GM19025 (cell line): Measurements from ENCODE around the gene TTC24.
"Not testable (repeated sequence)": the region's sequence is repeated elsewhere in the genome, so short reads cannot be mapped to it uniquely, and the experiment has no call there.

ENCODE experiments used
- ATAC-seq: cut with Tn5 transposase; IDR thresholded peaks from one replicate; pipeline ENCODE4 v1.9.1; 2021; ENCODE audit warnings: mild to moderate bottlenecking, low read depth, moderate library complexity; ENCODE audit not compliant: unreplicated experiment

The TTC24 gene

DNA sequence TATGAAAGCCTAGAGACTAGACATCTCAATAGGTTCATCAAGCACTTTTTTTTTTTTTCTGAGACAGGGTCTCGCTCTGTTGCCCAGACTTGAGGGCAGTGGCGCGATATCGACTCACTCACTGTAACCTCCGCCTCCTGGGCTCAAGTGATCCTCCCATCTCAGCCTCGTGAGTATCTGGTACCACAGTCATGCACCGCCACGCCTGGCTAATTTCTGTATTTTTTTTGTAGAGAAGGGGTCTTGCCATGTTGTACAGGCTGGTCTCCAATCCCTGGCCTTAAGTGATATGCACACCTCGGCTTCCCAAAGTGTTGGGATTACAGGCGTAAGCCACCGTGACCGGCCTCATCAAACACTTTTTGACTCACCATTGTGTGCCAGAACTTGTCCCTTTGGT, 22.4 kb downstream of the TTC24 start:
- no peak for ATAC-seq

DNA sequence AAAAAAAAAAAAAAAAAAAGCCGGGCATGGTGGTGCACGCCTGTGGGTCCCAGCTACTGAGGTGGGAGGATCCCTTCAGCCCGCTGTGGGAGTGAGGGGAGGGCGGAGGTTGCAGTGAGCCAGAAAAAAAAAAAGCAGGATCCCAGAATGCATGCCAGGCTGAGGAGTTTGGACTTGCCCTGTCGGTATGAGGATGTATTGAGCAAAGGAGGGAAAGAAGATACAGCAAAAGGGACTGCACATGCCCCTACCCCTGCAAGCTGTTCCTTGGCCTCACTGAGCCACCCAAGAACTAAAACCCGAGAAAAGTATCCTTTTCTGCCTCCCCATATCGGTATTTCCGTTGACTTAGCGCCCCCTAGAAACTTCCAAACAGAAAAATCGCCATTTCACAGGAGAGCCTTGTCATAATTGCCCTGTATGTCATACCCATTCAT, 23.1 kb downstream of the TTC24 start:
- no peak for ATAC-seq

DNA sequence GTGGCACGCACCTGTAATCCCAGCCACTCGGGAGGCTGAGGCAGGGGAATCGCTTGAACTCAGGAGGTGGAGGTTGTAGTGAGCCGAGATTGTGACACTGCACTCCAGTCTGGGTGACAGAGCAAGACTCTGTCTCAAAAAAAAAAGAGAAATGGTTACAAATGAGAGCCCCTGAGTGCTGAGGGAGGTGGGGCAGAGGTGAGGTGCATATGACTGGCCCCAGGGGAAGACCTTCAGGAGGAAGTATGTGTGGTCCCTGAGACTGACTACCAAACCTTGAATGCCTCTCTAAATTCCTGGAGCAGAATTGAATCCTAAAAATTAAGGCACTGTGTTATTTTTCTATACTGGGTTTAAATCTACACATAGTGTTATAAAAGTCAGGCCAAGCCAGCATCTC, 27.8 kb downstream of the TTC24 start:
- ATAC-seq = not testable (repeated sequence)

DNA sequence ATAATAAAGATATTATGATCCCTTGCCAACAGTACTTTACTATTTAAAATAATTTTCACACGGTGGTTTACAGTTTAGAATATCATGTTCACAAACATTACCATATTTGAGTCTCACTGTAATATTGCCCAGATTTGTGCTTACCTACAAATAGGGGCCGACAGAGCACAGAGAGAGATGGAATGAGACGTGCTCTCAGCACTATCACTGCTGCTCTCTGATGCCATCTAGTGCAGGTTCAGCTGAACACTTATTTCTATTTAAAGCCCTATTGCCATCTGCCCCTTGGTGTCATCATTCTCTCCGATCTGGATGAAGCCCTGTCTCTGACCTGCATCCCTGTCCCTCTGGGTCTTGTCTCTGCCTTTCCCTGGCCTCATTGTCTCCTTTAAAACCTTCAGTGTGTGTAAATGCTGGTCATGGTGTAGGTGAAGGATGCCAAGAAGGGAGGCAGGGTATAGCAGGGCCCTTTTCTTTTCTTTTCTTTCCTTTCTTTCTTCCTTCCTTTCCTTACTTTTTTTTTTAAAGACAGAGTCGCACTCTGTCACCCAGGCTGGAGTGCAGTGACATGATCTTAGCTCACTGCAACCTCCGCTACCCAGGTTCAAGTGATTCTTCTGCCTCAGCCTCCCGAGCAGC, 28.6 kb downstream of the TTC24 start:
- no peak for ATAC-seq

DNA sequence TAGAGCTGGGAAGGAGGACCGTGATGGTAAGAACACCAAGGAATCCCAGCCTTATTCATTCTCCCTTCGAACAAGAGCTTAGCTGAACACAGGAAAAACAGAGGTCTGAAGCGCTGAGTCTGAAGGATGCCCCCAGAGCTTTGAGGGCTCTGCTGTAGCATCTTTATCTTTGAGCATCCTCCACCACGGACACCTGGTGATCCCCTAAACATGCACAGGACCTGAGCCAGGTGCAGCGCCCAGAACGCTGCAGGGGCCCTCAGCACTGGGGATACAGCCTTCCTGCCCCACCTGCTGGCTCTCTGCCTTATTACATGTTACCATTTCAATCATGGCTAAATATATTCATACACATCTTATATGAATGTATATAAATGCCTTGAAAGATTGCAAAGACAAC, 29.5 kb downstream of the TTC24 start:
- ATAC-seq = no peak

DNA sequence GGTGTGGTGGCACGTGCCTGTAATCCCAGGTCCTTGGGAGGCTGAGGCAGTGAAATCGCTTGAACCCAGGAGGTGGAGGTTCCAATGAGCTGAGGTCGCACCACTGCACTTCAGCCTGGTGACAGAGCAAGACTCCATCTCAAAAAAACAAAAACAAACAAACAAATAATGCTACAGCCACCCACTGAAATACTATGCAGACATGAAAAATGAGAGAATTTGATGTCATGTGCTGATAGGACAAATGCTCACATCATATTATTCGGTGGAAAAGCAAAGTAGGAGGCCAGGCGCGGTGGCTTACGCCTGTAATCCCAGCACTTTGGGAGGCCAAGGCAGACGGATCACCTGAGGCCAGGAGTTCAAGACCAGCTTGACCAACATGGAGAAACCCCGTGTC, 30.5 kb downstream of the TTC24 start:
- ATAC-seq = not testable (repeated sequence)

DNA sequence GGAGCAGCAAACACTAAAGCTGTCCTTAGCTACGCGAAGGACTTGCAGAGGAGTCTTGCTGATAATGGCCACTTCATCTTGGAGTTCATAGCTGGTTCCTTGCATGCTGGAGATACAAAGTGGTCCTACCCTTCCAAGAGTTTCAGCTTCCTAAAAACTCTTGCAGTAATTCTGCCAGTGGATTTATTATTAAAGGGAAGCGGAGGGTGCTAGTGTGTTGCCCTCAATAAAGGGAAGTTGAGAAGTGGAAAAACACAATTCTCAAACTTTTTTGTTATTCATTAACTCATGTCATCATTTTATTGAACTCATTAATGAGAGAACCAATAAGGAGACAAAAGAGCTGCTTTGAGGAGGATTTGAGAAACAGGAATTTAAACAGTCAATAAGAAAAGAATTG, 33.1 kb downstream of the TTC24 start:
- ATAC-seq = no peak

DNA sequence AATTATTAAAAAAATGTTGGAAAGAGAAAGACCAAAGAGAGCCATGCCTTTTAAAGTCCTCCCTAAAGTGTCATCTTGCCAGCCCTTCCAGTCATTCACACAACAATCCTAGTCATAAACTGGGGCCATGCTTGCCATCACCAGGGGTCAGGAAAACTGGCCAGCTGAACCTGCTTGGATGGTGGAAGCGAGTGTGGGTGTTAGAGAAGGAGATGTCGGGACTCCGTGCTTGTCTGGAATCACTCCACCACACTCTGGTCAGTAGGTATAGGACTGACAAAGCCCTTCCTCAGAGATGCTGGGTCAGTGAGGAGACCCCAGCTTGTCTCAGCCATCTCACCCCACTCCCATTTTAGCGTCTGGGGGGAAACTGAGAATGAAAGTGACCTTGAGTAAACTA, 36.4 kb downstream of the TTC24 start:
- ATAC-seq = no peak

DNA sequence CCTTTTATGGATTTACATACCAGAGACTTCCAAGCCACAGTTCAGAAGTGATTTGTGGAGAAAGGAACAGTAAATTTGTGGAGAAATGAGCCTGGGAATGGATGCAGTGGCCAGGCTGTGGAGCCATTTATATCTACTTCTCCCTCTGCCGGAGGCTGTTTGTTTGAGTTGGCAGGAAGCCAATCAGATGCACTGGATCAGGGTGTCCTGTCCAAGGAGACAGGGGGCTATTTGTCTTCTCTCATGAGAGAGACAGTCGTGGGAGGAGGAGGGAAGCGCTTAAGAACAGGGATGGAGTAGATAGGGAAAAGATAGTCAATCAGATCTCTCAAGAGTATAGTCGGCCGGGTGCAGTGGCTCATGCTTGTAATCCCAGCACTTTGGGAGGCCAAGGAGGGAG, 36.9 kb downstream of the TTC24 start:
- ATAC-seq = no peak

DNA sequence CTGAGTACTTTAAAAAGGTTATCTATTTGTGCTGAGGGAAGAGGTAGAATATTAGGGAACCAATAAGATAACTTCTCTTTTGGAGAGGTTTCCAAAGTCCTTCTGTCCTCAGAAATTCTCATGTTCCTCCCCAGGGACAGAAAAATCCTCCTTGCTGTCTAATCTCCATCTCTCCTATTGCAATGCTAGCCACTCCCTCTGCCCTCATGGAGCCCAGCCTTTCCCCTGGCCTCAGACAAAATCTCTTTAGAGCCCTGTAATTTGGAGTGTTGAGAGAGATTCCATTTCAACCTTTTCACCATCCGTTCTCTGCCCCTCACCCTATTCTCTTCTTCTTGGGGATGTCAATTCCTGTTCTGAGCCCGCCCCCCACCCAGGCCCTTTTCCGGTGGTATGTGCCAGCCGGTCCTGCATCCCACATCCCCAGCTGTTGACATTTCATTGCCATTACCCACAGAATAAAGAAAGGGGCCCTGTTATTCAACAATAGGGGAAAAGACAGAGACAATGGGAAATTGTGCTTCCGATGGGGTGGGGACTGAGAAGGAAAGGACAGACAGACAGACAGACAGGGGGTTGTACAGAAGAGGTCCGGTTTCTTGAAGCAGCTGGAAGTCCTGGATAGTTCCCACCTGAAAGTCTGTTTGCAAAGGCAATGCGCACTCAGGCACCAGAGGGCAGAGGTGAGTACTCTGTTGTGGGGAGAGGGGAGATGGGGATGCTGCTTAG, 39.5 kb downstream of the TTC24 start, which contains the start of gene HAPLN2:
Gene HAPLN2, plus strand, starts transcription at position 563 of the 729 bp plus-strand sequence. CDS start 4,076 bp downstream, outside the sequence.
- ATAC-seq = no peak

DNA sequence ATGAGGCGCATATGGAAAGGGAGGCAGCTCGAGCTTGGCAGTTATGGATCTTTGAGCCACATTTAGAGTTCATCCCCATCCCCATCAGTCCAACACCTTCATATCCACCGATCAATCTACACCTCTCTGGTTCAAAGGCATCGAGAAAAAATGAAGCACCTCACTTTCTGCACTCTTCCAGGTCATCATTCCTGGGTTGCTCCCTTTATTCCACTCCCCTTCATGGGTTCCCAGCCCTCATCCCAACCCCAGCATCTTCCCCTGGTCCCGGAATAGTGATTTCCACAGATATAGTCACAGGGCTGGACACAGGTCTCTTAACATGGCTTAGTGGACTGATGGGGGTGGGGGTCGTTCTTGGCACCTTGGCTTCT, 40.0 kb downstream of the TTC24 start:
- no peak for ATAC-seq

DNA sequence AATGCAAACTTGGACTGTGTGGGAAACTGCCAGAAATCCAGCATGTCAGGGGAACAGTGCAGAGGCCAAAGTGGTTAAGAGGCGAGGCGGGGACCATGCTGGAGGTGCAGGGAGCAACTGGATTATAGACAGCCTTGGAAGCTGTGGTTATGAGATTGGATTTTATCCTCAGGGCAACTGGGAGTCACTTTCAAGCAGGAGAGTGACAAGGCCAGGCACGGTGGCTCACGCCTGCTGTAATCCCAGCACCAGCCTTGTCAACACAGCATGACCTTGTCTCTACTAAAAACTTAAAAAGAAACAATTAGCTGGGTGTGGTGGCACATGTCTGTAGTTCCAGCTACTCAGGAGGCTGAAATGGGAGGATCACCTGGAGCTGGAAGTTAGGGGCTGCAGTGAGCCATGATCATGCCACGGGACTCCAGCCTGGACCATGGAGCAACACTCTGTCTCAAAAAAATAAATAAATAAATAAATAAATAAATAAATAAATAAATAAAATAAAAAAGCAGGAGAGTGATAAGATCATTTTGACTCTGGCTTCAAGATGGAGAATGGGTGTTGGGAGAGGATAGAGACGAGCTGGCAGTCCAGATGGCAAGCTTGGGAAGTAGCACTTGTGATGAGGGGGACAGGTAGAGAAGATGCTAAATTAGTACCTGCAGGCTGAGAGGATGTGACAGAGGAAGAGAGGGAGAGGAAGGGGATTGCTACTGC, 43.2 kb downstream of the TTC24 start:
- ATAC-seq = no peak

DNA sequence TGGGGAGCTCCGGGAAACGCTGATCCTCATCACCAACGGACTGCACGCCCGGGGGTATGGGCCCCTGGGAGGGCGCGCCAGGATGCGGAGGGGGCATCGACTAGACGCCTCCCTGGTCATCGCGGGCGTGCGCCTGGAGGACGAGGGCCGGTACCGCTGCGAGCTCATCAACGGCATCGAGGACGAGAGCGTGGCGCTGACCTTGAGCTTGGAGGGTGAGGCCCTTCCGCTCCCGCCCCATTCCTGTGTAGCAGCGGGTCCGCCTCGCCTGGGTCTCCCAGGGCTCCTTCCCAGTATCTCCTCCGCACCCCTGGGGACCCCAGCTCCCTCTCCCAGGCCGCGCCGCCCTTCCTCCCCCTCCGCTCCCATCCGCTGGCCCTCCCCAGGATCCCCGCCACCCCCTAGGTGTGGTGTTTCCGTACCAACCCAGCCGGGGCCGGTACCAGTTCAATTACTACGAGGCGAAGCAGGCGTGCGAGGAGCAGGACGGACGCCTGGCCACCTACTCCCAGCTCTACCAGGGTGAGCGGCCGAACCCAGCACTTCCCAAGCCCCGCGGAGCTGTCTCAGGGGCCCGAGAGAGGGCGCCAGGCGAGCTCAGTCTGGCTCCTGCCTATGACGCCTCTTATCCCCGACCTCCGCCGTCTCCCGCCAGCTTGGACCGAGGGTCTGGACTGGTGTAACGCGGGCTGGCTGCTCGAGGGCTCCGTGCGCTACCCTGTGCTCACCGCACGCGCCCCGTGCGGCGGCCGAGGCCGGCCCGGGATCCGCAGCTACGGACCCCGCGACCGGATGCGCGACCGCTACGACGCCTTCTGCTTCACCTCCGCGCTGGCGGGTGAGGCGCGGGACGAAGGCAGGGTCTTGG, 44.7 kb downstream of the TTC24 start:
- ATAC-seq = no peak

DNA sequence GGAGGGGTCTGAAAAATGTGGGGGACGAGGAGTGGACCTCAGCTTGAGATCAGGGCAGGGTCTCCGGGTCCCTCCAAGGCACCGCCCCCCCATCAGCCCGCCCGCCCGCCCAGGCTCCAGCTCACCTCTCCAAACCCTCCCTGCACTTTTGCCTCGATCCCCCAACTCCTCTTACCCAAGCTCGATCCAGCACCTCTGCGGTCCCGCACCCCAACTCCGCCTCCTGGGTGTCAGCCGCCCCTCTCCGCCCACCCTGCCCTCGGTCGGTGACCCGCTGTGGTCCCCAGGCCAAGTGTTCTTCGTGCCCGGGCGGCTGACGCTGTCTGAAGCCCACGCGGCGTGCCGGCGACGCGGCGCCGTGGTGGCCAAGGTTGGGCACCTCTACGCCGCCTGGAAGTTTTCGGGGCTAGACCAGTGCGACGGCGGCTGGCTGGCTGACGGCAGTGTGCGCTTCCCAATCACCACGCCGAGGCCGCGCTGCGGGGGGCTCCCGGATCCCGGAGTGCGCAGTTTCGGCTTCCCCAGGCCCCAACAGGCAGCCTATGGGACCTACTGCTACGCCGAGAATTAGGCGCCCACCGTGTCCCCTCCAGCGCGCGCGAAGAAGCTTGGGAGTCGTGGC, 45.4 kb downstream of the TTC24 start:
- ATAC-seq = no peak

DNA sequence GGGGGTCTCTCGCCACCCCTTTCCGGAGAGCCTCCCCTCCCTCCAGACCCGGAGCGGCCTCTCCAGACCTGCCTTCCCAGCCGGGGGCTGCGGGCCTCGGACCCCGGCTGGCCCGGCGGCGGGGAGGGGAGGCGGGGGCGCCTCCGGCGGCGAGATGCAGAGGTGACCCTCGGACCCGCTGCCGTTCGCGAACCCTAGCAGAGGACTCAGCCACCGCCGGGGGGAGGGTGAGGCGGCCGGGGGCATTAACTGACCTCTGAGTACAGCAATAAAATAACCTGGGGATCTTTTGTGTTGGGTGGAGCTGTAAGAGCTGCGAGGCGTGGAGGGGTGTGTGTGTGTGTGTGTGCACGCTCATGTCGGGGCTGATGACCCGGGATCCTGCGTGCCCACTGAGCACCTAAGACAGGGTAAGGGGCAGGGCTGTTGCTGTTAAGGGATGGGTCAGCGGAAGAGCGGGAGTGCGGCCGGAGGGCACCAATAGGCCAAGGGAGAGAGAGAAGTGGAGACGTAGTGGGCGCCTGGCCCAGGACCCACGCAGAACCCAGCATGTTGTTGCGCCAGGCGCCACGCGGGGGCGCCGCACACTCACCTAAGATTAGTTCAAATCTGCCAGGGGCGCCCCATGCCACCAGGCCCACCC, 46.0 kb downstream of the TTC24 start:
- ATAC-seq = no peak

DNA sequence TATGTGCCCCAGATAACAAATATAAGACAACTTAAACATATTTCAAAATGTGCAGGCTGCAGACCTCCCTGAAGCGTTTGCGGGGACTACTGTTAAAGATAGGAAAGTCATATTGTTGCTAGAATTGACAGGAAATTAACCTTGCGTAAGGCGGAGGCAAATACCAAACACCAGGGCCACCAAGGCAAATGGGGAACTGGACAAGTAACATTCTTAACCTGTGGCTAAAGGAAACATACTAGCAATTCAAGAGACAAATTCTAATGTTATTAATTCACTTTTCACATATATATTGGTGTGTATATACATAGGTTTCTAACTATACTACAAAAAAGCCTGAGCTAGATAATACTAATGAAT, 46.5 kb downstream of the TTC24 start:
- ATAC-seq = no peak

DNA sequence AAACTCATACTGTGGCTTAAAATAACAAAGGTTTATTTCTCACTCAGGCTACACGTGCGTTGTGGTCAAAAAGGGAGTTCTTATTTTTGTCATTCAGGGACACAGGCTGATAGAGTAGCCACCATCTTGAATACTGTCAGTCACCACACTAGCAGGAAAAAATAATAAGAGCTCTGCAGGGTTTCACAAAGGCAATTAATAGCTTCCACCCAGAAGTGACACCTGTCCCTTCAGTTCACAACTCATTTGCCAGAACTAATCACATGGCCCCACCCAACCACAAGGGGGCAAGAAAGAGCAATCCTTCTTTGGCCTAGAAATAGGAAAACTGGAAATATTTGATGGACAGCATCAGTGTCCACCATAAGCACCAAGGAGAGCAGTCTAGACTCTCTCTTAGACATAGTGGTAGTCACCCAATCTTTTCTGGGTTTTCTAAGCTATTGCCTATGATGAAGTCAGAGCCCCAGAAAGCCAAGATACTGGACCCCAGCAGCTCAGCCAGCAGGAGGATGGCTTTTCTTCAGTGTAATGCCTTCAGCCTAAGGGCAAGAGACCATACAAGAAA, 47.9 kb downstream of the TTC24 start:
- no peak for ATAC-seq

DNA sequence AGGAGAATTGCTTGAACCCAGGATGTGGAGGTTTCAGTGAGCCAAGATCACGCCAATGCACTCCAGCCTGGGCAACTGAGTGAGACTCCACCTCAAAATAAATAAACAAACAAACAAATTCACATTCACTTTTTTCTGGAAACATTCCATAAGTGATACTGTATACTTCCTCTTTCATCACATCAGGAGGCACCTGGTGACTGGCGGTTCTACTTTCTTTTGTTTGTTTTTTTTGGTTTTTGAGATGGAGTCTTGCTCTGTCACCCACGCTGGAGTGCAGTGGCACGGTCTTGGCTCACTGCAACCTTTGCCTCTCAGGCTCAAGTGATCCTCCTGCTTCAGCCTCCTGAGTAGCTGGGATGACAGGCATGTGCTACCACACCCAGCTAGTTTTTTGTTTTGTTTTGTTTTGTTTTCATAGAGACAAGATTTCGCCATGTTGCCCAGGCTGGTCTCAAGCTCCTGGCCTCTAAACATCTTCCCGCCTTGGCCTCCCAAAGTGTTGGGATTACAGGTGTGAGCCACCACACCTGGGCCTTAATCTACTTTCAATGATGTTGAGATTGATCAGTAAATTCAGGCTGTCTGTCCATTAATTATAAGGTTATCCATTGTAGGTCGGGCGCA, 50.4 kb downstream of the TTC24 start:
- ATAC-seq = no peak

DNA sequence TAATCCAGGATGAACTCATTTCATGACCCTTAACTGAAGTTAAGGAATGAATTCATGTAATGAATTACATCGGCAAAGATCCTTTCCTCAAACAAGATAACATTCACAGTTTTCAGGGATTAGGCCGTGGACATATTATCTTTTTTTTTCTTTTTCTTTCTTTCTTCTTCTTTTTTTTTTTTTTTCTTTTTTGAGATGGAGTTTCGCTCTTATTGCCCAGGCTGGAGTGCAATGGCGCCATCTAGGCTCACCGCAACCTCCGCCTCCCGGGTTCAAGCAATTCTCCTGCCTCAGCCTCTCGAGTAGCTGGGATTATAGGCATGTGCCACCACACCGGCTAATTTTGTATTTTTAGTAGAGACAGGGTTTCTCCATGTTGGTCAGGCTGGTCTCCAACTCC, 51.6 kb downstream of the TTC24 start:
- ATAC-seq = not testable (repeated sequence)
